NCI-H2227 (cell line): ENCODE data around the gene APBA1.
"Not testable (repeated sequence)": the region's sequence is repeated elsewhere in the genome, so short reads cannot be mapped to it uniquely, and the experiment has no call there.

ENCODE experiments used
- DNase-seq: peaks from one replicate; lab custom pipeline; 2025; ENCODE audit not compliant: unreplicated experiment; lab: John Stamatoyannopoulos, UW

APBA1 gene

DNA sequence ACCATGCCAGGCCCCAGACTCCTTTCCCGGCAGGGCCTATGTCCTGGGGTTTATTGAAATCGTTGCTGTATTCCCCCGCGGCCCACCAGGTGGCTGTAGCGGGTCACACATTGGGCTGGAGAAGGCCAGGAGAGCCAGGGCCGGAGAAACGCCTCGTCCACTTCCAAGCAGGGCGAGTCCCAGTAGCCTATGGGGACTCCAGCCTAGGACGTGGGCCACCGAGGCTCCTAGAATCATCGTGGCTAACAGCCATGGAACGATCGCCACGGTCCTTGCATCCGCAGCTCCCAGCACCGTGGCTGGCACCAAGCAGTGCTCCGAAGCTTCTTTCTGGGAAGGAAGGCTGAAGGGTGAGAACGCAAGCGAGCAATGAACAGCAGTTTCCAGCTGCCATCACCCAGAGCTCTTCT, 259.4 kb downstream of the APBA1 start:
- peak; percentile 1 for DNase-seq

DNA sequence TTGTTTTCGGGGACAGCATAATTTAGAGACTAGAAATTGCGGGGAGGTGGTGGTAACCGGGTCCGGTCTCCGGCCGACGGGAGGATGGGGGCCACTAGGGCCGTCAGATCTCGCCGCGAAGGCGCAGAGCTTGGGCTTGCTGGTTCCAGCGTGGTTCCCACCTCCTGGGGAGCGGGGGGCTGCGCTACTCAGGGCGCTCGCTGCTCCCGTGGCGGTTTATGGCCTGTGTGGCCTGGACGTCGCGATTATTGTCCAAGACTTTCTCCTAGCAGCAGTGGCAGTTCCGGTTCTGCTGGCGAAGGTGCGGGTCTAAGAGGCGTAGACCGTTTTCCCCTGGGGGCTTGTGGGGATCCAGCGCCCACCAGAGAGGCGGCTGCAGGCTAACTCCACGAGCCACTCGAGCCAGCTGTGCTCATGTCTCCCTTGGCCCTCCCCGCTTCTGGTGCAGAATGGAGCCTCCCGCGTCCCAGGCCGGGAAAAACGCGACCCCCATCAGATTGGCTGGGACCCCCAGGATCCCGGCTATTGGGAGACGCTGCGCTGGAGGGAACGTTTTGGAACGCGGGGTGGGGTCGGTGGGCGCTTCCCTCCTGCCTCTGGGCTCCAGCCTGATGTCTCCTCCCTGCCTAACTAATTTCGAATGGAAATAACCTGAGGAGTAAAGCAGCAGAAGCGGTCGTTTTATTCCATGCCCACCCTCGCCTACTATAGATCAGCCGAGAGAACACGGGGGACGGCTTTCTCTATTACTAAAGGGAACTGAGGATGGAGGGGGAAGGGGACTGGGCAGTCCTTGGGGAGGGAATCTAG, 260.0 kb downstream of the APBA1 start:
- DNase-seq, result no peak

DNA sequence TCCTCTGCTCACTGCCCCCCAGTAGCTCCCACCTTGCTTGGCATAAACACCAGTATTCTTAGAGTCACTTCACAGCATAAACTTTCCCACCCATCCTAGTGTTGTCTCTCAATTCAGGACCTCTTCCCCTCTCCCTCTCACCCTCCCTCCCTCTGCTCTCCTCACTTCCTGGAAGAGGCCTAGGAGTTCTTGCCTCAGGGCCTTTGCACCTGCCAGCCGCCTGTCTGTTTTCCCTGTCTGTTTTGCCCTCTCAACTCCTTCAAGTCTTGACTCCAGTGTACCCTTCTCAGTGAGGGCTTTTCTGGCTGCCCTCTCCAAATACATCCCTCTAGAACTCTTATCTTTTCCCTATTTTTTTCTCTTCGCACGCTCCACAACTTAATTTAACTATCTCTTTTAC, 260.9 kb downstream of the APBA1 start:
- DNase-seq, result no peak

DNA sequence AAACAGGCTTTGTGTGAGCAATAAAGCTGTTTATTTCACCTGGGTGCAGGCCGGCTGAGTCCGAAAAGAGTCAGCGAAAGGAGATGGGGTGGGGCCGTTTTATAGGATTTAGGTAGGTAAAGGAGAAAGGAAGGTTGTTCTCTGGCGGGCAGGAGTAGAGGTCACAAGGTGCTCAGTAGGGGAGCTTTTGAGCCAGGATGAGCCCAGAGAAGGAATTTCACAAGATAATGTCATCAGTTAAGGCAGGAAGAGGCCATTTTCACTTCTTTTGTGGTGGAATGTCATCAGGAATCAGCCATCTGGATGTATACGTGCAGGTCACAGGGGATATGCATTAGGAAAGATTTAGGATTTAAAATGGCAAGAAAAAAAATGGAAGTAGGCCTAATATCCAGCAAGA, 262.2 kb downstream of the APBA1 start:
- not testable (repeated sequence) for DNase-seq

DNA sequence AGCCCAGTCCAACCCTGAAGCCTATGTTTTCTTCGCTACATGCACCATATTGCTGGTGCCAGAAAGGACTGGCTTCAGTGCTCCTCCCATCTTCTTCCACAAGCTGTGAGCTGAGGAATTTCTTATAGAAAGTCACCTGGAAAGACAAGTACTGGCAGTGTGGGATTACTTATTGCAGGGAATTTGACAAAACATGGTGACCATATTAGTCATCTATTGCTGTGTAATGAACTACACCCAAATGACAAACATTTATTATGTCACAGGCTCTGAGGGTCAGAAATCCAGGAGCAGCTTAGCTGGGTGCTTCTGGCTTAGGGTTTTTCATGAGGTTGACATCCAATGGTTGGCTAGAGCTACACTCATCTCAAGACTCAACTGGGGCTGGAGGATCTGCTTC, 271.7 kb downstream of the APBA1 start:
- DNase-seq, result no peak

DNA sequence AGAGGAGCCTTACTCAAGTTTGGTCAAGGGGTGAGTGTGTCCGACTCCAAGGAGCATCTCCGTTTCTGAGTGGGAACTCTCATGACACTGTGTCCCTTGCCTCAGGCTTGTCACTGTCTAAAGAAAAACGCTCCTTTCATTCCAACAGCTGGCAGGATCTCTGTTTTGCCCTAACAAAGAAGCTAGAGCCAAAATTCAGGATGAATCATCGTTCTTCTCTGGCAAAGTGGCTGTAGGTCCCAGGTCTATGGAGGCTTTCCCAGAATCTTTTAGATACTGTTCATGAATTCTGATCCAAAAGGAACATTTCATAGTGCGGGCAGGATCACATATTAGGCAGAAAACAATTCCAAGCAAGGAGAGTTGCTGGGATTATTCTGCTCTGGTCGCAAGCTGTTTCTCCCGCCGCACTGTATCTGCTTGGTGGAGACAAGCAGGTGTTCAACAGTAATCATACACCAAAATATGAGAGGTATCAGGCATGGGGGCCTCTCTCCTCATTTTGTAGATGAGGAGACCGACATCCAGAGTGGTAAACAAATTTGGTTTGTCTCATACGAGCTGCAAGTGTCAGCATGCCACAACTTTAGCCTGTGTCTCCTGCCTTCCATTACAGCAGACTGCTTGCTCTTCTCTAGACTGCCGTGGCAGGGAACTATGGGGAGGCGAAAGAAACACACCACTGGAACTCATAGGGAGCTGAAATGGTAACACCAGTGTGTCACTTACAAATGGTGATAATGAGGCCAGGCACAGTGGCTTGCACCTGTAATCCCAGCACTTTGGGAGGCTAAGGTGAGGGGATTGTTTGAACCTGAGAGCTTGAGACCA, 274.6 kb downstream of the APBA1 start:
- DNase-seq, result no peak

DNA sequence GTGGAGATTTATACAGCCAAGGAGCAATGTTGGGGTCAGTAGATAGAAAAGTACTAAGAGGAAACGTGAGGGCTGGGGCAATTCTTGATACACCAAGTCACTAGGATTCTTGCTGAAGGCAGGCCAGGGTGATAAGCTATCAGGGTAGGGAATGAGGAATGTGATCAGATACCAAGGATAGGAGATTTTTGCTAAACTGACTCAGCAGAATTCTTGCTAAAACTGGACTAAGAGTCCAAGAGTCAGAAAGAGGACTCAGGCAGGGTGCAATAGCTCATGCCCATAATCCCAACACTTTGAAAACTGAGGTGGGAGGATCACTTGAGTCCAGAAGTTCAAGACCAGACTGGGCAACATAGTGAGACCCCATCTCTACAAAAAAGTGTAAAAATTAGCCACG, 275.4 kb downstream of the APBA1 start:
- DNase-seq, result no peak

DNA sequence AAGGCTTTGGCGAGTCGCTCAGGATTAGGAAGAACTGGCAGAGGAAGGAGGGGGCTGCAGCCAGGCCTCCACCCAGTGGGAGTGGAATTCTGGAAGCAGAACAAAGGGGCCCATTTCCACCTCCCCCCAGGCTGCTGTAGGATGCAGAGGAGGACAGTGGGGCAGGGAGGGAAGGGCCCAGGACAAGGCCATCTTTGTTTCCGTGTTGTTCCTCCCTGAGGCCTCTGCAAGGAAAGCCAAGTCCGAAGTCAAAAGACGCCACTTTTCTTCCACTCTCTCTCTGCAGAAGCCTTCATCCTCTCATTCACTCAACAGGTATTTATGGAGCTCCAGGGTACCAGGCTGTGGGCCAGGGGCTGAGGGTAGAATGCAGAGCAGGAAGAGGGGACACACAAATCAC, 276.5 kb downstream of the APBA1 start:
- DNase-seq, result no peak

DNA sequence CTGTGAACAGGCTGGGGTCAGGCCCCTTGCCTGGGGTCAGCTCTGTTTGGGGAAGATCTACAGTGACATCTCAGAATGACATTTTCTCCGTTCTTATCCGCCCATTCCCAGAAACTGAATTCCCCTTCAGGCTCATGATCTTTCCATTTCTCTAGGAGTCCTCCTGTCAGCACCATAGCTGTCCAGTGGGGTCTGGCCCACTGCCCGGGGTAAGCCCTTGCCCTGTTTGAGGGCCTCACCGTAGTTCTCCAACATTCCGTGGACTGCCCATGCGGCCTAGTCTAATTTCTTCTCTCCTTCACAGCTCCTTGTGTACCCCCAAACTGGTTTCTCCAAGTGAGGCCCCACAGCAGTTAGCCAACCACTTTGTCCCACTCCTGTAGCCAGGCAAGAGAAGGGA, 278.7 kb downstream of the APBA1 start:
- no peak for DNase-seq

DNA sequence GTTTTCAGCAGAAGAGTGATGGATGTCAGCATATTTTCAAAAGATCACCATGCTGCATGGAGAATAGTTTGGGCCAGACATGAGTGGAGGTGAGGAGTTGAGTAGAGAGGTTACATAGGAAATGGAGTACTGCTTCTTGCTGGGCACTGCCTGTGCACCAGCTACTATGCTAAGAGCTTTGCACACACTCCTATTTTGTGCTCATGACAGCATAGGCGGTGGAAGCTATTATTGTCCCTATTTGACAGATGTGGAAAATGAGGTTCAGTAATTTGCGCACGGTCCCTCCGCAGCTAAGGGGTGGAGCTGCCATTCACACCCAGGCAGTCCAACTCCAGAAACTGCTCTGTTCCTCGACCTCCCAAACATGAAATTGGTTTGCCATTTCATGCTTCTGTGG, 279.3 kb downstream of the APBA1 start:
- DNase-seq, result no peak

DNA sequence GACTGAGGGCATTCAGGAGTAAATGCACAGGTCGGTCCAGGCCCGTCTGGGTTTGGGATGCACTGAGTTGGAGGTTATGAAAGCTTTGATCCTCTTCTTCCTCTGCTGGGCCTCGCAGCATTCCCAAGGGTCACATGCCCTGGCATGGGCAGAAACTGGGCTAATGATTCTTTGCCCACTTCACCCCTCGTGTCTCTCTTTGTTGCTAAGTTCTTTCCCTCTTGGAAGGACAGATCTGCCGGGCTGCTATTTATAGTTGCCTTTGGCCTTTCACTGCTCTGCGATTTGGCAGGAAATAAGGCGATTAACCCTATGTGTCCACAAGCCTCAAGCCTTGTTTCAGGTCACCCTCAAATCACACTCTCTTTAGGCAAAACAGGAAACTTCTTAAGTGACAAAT, 280.2 kb downstream of the APBA1 start:
- DNase-seq, result no peak

DNA sequence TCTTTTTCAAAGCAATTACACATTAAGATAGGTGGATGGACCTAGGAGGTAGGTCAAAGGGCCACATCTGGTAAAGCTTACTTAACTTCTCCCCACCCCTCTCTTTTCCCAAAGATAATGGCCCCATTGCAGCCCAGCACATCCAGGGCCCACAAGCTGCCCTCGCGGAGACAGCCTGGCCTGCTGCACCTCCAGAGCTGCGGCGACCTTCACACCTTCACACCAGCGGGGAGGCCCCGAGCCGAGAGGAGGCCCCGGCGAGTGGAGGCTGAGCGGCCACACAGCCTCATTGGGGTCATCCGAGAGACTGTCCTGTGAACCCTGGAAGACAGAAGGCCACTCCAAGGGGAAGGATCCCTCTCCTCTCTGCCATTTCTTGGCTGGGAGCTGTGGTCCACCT, 280.7 kb downstream of the APBA1 start:
- no peak for DNase-seq

DNA sequence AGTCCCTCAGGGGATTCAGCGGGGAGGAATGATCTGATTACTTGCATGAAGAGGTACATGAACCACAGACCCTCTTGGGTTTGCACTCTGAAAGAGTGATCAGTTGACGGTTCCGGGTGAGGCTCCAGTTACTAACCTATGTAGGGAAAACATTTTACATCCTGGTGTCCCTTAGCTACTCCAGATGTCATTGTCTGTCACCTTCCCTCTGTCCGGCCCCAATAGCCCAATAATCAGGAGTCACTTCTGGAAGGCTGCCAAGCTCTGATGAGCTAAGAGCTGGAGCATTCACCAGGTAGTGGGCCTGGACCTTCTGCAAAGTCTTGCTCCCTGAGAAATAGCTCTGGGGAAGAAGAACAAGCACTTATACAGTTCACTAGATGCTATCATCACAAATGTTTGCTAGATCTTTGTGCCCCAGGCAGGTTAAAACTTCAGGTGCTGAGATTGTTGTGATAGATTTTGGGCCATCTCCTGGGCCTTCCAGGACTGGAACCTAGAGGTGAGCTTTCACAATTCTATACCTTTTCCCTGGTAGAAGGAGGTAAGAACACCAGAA, 282.7 kb downstream of the APBA1 start:
- DNase-seq, result no peak

DNA sequence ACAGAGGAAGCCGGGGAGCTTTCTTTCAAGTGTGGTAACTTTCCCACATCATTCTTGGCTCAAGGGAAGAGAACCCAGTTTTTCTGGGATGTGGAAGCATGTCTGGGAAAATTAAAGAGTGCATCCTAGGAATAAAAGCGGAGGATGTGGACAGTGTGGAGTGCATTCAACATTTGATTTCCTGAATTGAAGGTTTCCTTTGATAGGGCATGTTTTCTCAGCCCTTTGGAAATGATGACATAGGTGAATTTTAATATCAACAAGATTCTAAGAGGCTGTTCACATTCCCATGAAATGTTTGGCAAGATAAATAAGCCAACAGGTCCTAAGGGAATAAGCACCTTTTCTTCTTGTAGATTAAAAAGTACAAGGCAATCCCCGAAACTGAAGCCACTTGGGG, 283.6 kb downstream of the APBA1 start:
- DNase-seq, result no peak

DNA sequence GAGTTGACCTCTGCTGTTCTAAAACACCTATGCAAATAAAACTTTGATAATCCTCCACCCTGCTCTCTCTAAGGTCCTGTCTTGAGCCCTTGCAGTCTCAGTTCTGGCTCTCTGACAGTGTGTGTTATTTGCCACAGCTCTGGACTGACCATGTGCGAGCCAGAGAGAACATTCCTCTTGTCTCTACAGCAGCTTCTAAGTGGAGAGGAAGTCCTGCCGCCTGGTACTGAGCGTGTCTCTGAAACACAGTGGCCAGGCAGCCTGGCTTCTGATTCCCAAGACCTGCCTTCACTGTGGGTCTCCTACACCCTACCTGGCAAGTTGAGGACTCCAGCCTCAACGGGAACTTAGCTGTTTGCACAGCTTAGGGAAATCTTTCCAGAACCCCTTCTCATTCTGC, 285.5 kb downstream of the APBA1 start:
- no peak for DNase-seq

DNA sequence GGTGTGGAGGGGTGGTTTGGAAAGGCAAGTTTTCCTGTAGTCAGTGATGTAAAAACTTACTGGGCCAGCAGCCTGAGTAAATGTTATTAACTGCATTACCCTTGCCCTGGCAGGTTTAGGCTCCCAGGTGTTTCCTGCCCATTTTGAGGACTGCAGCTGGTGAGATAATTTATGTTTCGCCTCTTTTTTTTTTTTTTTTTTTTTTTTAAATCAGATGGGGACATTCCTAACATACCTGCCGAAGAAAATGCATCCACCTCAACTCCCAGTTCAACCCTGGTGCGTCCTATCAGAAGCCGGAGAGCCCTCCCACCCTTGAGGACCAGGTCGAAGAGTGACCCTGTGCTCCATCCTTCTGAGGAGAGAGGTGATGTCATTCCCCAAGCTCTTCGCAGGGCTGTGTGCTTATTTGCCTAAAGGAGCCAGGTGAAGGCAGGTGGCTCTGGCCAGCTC, 286.6 kb downstream of the APBA1 start:
- DNase-seq, result no peak

DNA sequence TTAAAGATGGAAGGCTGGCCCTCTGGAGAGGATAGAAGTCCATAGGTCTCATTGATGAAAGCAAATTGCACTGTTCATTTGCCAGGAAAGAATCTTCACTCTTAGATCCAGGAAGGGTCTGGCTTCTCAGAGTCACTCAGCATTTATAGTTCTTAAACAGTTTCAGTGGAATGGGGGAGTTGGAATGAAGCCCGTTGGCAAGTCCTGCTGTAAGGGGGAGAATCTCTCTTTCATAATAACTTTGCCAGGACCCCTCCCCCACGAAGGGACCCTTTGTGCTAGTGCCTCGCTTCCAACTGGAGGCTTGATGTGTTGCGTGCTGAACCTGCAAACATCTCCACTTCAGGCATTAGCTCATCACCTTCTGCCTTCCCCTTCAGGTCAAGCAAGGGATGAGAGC, 290.0 kb downstream of the APBA1 start:
- DNase-seq, result no peak

DNA sequence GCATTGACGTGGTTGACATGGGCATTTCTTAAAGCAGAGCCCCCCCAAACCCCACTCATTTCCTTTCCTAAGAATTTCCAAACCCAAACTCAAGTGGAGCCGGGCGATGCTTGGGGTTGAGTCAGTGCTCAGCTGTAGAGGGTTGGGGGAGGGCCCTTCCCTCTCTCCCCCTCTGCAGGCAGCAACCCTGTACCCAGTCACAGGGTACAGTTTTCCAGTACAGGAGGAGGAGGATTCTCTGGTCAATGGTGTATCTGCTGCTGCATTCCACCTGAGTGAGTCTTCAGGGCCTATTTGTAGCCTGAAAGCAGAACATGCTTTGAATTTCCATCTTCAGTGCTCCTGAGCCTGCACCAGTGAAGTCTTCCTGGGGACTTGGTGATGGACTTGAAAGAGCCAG, 291.4 kb downstream of the APBA1 start:
- DNase-seq, result no peak

DNA sequence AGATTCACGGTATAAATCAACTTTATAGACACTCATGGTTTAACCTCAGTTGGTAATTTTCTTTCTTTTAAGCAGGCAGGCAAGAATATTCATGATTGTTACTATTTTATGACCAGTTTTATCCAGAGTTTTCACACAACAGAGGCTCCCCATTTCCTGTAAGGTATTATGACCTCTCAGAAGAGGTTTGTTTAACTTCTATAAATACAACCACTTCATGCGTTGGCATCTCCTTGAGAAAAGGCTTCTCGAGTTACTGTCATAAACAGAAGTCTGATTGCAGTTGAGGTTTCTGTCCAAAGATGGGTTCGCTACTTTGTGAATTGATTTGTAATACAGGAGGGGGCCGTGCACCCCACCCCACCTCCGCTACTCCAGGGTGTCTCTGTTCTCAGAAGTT, 291.9 kb downstream of the APBA1 start:
- DNase-seq, result no peak

DNA sequence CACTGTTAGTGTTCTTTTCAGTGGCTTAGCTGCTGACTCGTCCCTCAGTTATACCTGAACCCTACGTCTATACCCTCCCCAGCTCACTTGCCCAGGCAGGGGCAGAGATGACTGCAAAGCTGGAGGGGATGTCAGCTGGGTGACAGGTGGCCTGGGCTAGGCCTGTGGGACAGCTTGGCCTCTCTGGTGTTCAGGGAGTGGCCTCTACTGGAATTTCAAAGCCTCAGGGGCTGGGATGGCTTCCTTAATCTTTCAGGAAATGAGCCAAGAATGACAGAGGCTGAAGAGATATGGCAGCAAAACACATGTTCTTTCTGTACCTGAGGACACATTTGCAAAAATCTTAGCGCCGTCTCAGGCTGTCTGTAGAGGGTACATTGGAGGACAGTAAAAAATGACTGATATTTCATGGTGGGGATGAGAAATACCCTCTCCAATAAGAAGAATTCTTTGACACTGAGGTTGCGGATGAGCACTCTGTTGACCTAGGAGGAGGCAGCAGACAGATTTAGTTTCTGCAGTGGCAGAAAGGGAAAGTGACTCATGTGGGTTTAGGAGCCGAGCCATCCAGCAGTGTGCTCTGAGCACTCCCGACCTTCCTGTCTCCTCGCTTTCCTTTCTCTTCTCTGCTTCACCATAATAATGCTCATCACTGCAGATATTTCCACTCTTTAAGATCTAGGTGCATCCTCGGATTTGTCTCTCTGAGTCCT, 292.7 kb downstream of the APBA1 start:
- no peak for DNase-seq

DNA sequence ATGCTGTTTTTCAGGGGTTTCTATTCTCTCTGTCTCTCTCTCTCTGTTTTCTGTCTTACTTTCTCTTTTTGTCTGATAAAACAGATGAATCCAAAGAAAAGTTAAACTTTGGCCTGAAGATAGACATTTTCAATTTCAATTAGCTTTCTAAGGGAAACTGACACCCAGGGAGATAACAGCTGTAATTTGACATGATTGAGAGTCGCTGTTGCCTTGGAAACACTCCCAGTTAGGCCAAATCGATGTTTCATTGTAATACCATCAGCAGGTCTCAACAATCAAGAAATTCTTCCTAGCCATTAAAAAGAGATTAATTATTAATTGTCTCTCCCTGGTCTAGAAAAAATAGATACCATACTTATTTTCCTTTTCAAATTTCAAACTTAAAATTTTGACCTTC, 294.2 kb downstream of the APBA1 start:
- DNase-seq, result no peak
